ENCODE results near the gene ZNF236. TPM values are rescaled to one million over a fixed set of nuclear protein-coding genes. Genes with fewer than 3 reads are reported as not detected.

ZNF236 gene
- total RNA-seq, 1 experiment from 2014 or later: 14.9 TPM

DNA sequence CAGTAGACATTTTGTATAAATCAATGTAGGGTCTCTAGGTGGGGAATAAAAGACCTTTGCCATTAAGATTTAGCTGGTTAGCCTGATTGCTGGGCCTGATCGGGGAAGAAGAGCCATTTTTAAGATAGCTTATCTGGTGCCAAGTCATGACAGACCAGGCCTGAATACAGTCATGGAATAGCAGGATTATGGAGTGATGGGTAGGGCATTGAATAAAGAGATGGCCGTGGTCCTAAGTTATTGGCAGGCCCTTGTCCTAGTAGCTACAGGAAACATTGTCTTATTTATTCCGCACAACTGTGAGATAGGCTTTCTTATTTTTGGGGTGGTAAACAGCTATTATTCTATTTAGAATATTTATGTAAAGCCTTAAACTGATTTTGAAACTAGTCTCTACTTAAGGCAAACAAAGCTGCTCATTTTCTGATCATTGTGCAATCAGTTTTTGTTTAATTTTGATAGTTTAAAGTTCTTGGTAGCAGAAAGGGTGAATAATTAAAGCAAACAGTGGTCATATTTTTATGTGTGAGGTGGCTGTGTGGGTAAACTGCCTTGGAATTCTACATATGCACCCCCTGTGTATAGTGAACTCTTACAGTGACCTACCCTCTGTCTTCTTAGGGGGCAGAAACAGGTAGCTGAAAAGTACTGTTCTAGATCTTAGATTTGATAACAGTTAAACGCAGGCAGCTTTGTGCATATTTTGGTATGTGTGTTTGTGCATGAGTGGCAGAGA is 22.6 kb downstream of the ZNF236 start:
- H3K4me3 Mint-ChIP-seq (ENCODE audit: unreplicated experiment): no peak overlapping the region
- H3K36me3 ChIP-seq (ENCODE audit: control insufficient read depth, insufficient read depth, low read length): no peaks in the 10 kb centered on the region
- no peaks in the 10 kb centered on the region for H3K9me3 ChIP-seq
- no peak for DNase-seq
- peaks cover 15% of the 10 kb centered on the region for H3K4me1 Mint-ChIP-seq (ENCODE audit: low read depth, unreplicated experiment)
- no peaks in the 10 kb centered on the region for H3K4me1 ChIP-seq
- intact Hi-C loops (cut with micrococcal nuclease; ENCODE audit: unreplicated experiment): no loop called here
- no peak overlapping the region for H3K4me3 ChIP-seq (ENCODE audit: low read depth, low read length)
- TF ChIP-seq, protein P1, sequence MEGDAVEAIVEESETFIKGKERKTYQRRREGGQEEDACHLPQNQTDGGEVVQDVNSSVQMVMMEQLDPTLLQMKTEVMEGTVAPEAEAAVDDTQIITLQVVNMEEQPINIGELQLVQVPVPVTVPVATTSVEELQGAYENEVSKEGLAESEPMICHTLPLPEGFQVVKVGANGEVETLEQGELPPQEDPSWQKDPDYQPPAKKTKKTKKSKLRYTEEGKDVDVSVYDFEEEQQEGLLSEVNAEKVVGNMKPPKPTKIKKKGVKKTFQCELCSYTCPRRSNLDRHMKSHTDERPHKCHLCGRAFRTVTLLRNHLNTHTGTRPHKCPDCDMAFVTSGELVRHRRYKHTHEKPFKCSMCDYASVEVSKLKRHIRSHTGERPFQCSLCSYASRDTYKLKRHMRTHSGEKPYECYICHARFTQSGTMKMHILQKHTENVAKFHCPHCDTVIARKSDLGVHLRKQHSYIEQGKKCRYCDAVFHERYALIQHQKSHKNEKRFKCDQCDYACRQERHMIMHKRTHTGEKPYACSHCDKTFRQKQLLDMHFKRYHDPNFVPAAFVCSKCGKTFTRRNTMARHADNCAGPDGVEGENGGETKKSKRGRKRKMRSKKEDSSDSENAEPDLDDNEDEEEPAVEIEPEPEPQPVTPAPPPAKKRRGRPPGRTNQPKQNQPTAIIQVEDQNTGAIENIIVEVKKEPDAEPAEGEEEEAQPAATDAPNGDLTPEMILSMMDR (IDR thresholded peaks at IDR 0.05; ENCODE audit: insufficient read depth in 1 of 2, low read depth in 1 of 2, low read length in 1 of 2, severe bottlenecking in 1 of 2, unreplicated experiment in 1 of 2): no peak
- H3K9me3 Mint-ChIP-seq (ENCODE audit: unreplicated experiment): no peaks in the 10 kb centered on the region
- H3K36me3 Mint-ChIP-seq (ENCODE audit: insufficient read depth, unreplicated experiment): no peaks in the 10 kb centered on the region
- H3K27me3 ChIP-seq (replicated peaks; ENCODE audit: control insufficient read depth, insufficient read depth, low read length): no peaks in the 10 kb centered on the region
- ChIA-PET POLR2A (no interaction called here), CTCF (no interaction called here)
- no peak overlapping the region for H3K27ac Mint-ChIP-seq (ENCODE audit: unreplicated experiment)
- H3K27me3 Mint-ChIP-seq (ENCODE audit: insufficient read depth, unreplicated experiment): no peaks in the 10 kb centered on the region
- no TSS peak for BruUV-seq (replicated peaks)

DNA sequence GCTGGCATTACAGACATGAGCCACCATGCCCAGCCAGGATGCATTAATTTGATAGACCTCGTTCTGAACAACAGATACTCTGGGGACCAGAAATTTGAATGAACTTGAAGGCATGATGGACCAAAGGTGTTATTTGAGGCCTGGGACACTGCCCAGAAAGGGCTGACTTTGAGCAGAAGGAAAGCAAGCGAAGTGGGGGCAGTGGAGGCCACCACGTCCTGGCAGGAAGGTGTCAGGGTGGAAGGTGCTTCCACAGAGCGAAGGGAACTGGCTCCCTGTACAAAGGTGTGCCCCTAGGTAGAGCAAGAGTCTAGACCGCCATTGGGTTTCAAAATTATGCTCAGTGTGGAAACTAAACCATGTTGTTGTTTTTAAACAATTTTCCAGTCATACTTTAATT is 23.9 kb downstream of the ZNF236 start:
- TF ChIP-seq, protein P1 (IDR thresholded peaks at IDR 0.05; ENCODE audit: insufficient read depth in 1 of 2, low read depth in 1 of 2, low read length in 1 of 2, severe bottlenecking in 1 of 2, unreplicated experiment in 1 of 2): no peak
- Mint-ChIP-seq H3K27ac (ENCODE audit: unreplicated experiment) (no peak overlapping the region), H3K4me3 (ENCODE audit: unreplicated experiment) (no peak overlapping the region), H3K9me3 (ENCODE audit: unreplicated experiment) (no peaks in the 10 kb centered on the region), H3K36me3 (ENCODE audit: insufficient read depth, unreplicated experiment) (no peaks in the 10 kb centered on the region), H3K4me1 (ENCODE audit: low read depth, unreplicated experiment) (peaks cover 15% of the 10 kb centered on the region), H3K27me3 (ENCODE audit: insufficient read depth, unreplicated experiment) (no peaks in the 10 kb centered on the region)
- POLR2A ChIA-PET: no interaction called here
- no peak overlapping the region for H3K4me3 ChIP-seq (ENCODE audit: low read depth, low read length)
- no peaks in the 10 kb centered on the region for H3K4me1 ChIP-seq
- H3K36me3 ChIP-seq (ENCODE audit: control insufficient read depth, insufficient read depth, low read length): no peaks in the 10 kb centered on the region
- intact Hi-C loops (cut with micrococcal nuclease; ENCODE audit: unreplicated experiment): no loop called here
- no peaks in the 10 kb centered on the region for H3K27me3 ChIP-seq (replicated peaks; ENCODE audit: control insufficient read depth, insufficient read depth, low read length)
- BruUV-seq (replicated peaks): no TSS peak
- no peak for DNase-seq
- H3K9me3 ChIP-seq: no peaks in the 10 kb centered on the region
- CTCF ChIA-PET: no interaction called here

DNA sequence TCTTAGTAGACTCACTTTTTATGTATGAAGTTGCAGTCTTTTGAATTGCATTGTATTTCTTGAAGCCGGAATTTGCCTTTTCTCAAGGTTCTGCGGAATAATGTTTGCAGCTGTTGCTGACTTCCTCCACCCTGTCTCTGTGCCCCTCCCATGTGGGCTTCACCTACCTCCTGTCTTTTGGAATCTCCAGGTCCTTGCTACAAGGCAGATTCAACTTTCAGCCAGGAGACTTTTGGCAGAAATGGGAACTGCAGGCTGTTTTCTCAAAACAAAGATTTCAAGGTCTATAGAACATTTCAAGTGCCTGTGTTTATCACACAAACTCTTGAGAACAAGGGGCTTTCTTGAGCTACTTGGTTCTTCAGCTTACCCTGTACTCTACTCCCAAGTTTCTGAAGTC is 25.6 kb downstream of the ZNF236 start:
- H3K9me3 ChIP-seq: no peaks in the 10 kb centered on the region
- BruUV-seq (replicated peaks): no TSS peak
- H3K36me3 Mint-ChIP-seq (ENCODE audit: insufficient read depth, unreplicated experiment): no peaks in the 10 kb centered on the region
- no peaks in the 10 kb centered on the region for H3K9me3 Mint-ChIP-seq (ENCODE audit: unreplicated experiment)
- H3K4me1 ChIP-seq: no peaks in the 10 kb centered on the region
- intact Hi-C loops (cut with micrococcal nuclease; ENCODE audit: unreplicated experiment): loop anchor here (2.0 kb wide), 1 partner anchor 45 kb away; no protein-coding TSS in a partner anchor
- TF ChIP-seq, protein P1 (IDR thresholded peaks at IDR 0.05; ENCODE audit: insufficient read depth in 1 of 2, low read depth in 1 of 2, low read length in 1 of 2, severe bottlenecking in 1 of 2, unreplicated experiment in 1 of 2): peak in 1 of 2 experiments; percentile 13
- POLR2A ChIA-PET: no interaction called here
- H3K4me1 Mint-ChIP-seq (ENCODE audit: low read depth, unreplicated experiment): peaks cover 14% of the 10 kb centered on the region
- DNase-seq: peak in 1 of 2 experiments; percentile 12
- H3K27me3 ChIP-seq (replicated peaks; ENCODE audit: control insufficient read depth, insufficient read depth, low read length): no peaks in the 10 kb centered on the region
- no peak overlapping the region for H3K4me3 ChIP-seq (ENCODE audit: low read depth, low read length)
- H3K27me3 Mint-ChIP-seq (ENCODE audit: insufficient read depth, unreplicated experiment): no peaks in the 10 kb centered on the region
- no peak overlapping the region for H3K4me3 Mint-ChIP-seq (ENCODE audit: unreplicated experiment)
- H3K27ac Mint-ChIP-seq (ENCODE audit: unreplicated experiment): no peak overlapping the region
- no peaks in the 10 kb centered on the region for H3K36me3 ChIP-seq (ENCODE audit: control insufficient read depth, insufficient read depth, low read length)
- CTCF ChIA-PET: no interaction called here
